IMR-90 (cell line): ENCODE measurements around the gene GALM. TPM values are rescaled to one million over a fixed set of nuclear protein-coding genes. Genes with fewer than 3 reads are reported as not detected.

Source experiments
- ATAC-seq: fragments of 200-7000 bp; cut with Tn5 transposase; 2 replicates; pipeline ENCODE4 v1.9.1; 2020; ENCODE audit warnings: low read depth, mild to moderate bottlenecking, moderate library complexity
- BruUV-seq: library from RNA; stranded (reverse); fragments of 400-500 nt; replicated peaks from 2 replicates; lab custom pipeline; 2021; lab: Mats Ljungman, UMichigan
- CTCF ChIA-PET: fragments of 300-600 bp; formaldehyde crosslinking; extraction: SDS; loops from one replicate; lab custom pipeline; 2021; ENCODE audit warnings: antibody characterized with exemption; lab: Yijun Ruan, JAX
- POLR2A ChIA-PET: fragments of 300-600 bp; sonication (Branson Sonifier 250); formaldehyde crosslinking; loops from one replicate; lab custom pipeline; 2022; ENCODE audit warnings: antibody characterized with exemption; ENCODE audit not compliant: unreplicated experiment; lab: Charles Lee
- DNase-seq: peaks from one replicate; pipeline ENCODE4 v3.0.0; 2013
- H2AFZ ChIP-seq: replicated peaks from 2 replicates; pipeline ENCODE3; 2013; ENCODE audit warnings: low read length, mild to moderate bottlenecking; ENCODE audit not compliant: poor library complexity
- H2AK5ac ChIP-seq: 2 replicates; pipeline ENCODE4 v1.6.1; 2013; ENCODE audit warnings: low read depth, low read length, inconsistent platforms
- H2AK9ac ChIP-seq: replicated peaks from 2 replicates; pipeline ENCODE3; 2013; ENCODE audit warnings: mild to moderate bottlenecking, low read depth, low read length, moderate library complexity; ENCODE audit not compliant: poor library complexity
- H2BK120ac ChIP-seq: 2 replicates; pipeline ENCODE4 v1.6.1; 2013; ENCODE audit warnings: low read depth, low read length, inconsistent platforms
- H2BK15ac ChIP-seq: 3 replicates; pipeline ENCODE4 v1.6.1; 2013; ENCODE audit warnings: low read depth, low read length, inconsistent platforms
- H2BK20ac ChIP-seq: 2 replicates; pipeline ENCODE4 v1.6.1; 2013; ENCODE audit warnings: low read depth, mild to moderate bottlenecking, inconsistent platforms, low read length, moderate library complexity
- H2BK5ac ChIP-seq: 2 replicates; pipeline ENCODE4 v1.6.1; 2013; ENCODE audit warnings: mild to moderate bottlenecking, low read depth, low read length, inconsistent platforms; ENCODE audit not compliant: poor library complexity, severe bottlenecking
- H3K14ac ChIP-seq: replicated peaks from 2 replicates; pipeline ENCODE4 v1.6.1; 2013; ENCODE audit warnings: low read depth, low read length, inconsistent platforms
- H3K18ac ChIP-seq: 2 replicates; pipeline ENCODE4 v1.6.1; 2013; ENCODE audit warnings: low read depth, low read length, control low read depth
- H3K23ac ChIP-seq: 2 replicates; pipeline ENCODE4 v1.6.1; 2013; ENCODE audit warnings: low read depth, low read length, inconsistent platforms
- H3K27ac ChIP-seq: 2 replicates; pipeline ENCODE4 v1.5.1; 2013; ENCODE audit warnings: mild to moderate bottlenecking, control low read depth, low read length; ENCODE audit not compliant: insufficient read depth
- H3K27me3 ChIP-seq: 2 replicates; pipeline ENCODE4 v1.6.1; 2013; ENCODE audit warnings: low read length; ENCODE audit not compliant: control insufficient read depth, insufficient read depth
- H3K36me3 ChIP-seq: 2 replicates; pipeline ENCODE4 v1.6.1; 2013; ENCODE audit warnings: low read length, mixed read lengths; ENCODE audit not compliant: control insufficient read depth, insufficient read depth
- H3K4ac ChIP-seq: 2 replicates; pipeline ENCODE4 v1.6.1; 2013; ENCODE audit warnings: low read depth, low read length, inconsistent platforms
- H3K4me1 ChIP-seq: 2 replicates; pipeline ENCODE4 v1.6.1; 2013; ENCODE audit warnings: low read length, mixed read lengths; ENCODE audit not compliant: control insufficient read depth, insufficient read depth
- H3K4me2 ChIP-seq: 2 replicates; pipeline ENCODE4 v1.6.1; 2013; ENCODE audit warnings: low read depth, mild to moderate bottlenecking, control low read depth, low read length, moderate library complexity
- H3K4me3 ChIP-seq: 2 replicates; pipeline ENCODE4 v1.5.1; 2013; ENCODE audit warnings: low read depth, mild to moderate bottlenecking, control low read depth, low read length, moderate library complexity; ENCODE audit not compliant: insufficient read depth
- H3K56ac ChIP-seq: 2 replicates; pipeline ENCODE4 v1.6.1; 2013; ENCODE audit warnings: low read length, inconsistent platforms; ENCODE audit not compliant: insufficient read depth; ENCODE audit errors: extremely low read depth
- H3K79me1 ChIP-seq, 2 experiments: 2 replicates each; pipeline ENCODE4 v1.6.1; 2013; ENCODE audit warnings: low read length in 2 of 2, inconsistent platforms in 1 of 2, low read depth in 1 of 2
- H3K9ac ChIP-seq: 2 replicates; pipeline ENCODE4 v1.6.1; 2013; ENCODE audit warnings: low read depth, low read length, control low read depth
- H3K9me1 ChIP-seq: 2 replicates; pipeline ENCODE4 v1.6.1; 2013; ENCODE audit warnings: low read length, inconsistent platforms; ENCODE audit not compliant: insufficient read depth
- H3K9me3 ChIP-seq: 2 replicates; pipeline ENCODE4 v1.6.1; 2013; ENCODE audit warnings: low read length; ENCODE audit not compliant: control insufficient read depth, insufficient read depth
- H4K20me1 ChIP-seq: 2 replicates; pipeline ENCODE4 v1.6.1; 2013; ENCODE audit warnings: low read length, inconsistent platforms; ENCODE audit not compliant: insufficient read depth
- H4K5ac ChIP-seq: 2 replicates; pipeline ENCODE4 v1.6.1; 2013; ENCODE audit warnings: mild to moderate bottlenecking, low read depth, low read length, control low read depth
- H4K8ac ChIP-seq, 2 experiments: 2 replicates each; pipeline ENCODE4 v1.6.1; 2013; ENCODE audit warnings: low read depth in 2 of 2, low read length in 2 of 2, control low read depth in 1 of 2, inconsistent platforms in 1 of 2
- H4K91ac ChIP-seq: 2 replicates; pipeline ENCODE4 v1.6.1; 2013; ENCODE audit warnings: low read depth, low read length, inconsistent platforms; ENCODE audit not compliant: insufficient read depth
- MAFK ChIP-seq: IDR thresholded peaks from 2 replicates; pipeline ENCODE4 v1.6.1; 2012; ENCODE audit warnings: low read depth, low read length, improper control_type of control experiment
- RAD21 ChIP-seq: IDR thresholded peaks from 2 replicates; pipeline ENCODE4 v1.6.1; 2012; ENCODE audit warnings: low read length, improper control_type of control experiment
- WGBS, 2 experiments: methylation state at CpG; one replicate each; pipeline versions ENCODE4 v1.1.5 to v1.1.7; 2013; ENCODE audit warnings: missing lambda C conversion rate in 2 of 2; ENCODE audit not compliant: insufficient read length in 1 of 2; ENCODE audit errors: extremely low coverage in 2 of 2; 5-methylcytosine and 5-hydroxymethylcytosine counted together
- dilution Hi-C: fragments of 300-500 bp; cut with HindIII; formaldehyde crosslinking; loops from one replicate; pipeline ENCODE4 v1.14.3; 2018; ENCODE audit warnings: low sequenced_read_pairs; ENCODE audit not compliant: unreplicated experiment
- in situ Hi-C: fragments of 300-500 bp; cut with MboI; formaldehyde crosslinking; loops from 3 replicates; pipeline ENCODE4 v1.14.3; 2019; ENCODE audit warnings: low sequenced_read_pairs, inconsistent platforms, mixed read lengths
- intact Hi-C: fragments of 100-400 bp; cut with micrococcal nuclease; formaldehyde crosslinking; loops from 2 replicates; pipeline ENCODE4 v1.10.0; 2022
- polyA plus RNA-seq, 3 experiments: library from polyadenylated mRNA; depleted of rRNA; stranded (reverse); fragments of >200 nt; gene quantifications; 2 replicates each; pipeline ENCODE4 v1.2.3, GENCODE V29; 2012; ENCODE audit warnings: low replicate concordance in 1 of 3
- total RNA-seq: library from RNA; depleted of rRNA; stranded (reverse); fragments of >200 nt; gene quantifications from 2 replicates; pipeline ENCODE4 v1.2.3, GENCODE V29; 2012

GALM gene
- total and polyA plus RNA-seq, 2 of the 4 experiments (the other 2 are of a cell fraction), result 12.1 to 24.2 TPM

- H3K9me1 ChIP-seq, result no peaks in the 10 kb centered on the region
- BruUV-seq, result no TSS peak
- peaks cover 53% of the 10 kb centered on the region for H4K20me1 ChIP-seq
- no peak overlapping the region for H3K9ac ChIP-seq
- CTCF ChIA-PET, result interaction anchor here (0.6 to 1.9 kb wide), 5 partner anchors 18 to 418 kb away, joined by 3 to 5 read pairs (median 5); no protein-coding TSS in a partner anchor
- no peak overlapping the region for H2AK9ac ChIP-seq
- H3K4me2 ChIP-seq, result no peak overlapping the region
- no peak overlapping the region for H2AK5ac ChIP-seq
- dilution Hi-C loops, result loop anchor here (25.0 kb wide), 1 partner anchor 181 kb away; no protein-coding TSS in a partner anchor
- no peak for DNase-seq
- H3K56ac ChIP-seq, result no peak overlapping the region
- no peak overlapping the region for H4K5ac ChIP-seq
- no peak overlapping the region for H2BK5ac ChIP-seq
- no peaks in the 10 kb centered on the region for H3K27me3 ChIP-seq
- H3K14ac ChIP-seq, result no peak overlapping the region
- in situ Hi-C loops, result no loop called here
- no peak overlapping the region for H3K4ac ChIP-seq
- peaks cover 26 to 44% of the 10 kb centered on the region in 2 experiments; a peak in 3 of 4 replicates for H3K79me1 ChIP-seq
- H2BK20ac ChIP-seq, result no peak overlapping the region
- no peak overlapping the region for H3K23ac ChIP-seq
- no peak overlapping the region for H3K18ac ChIP-seq
- peaks cover 35% of the 10 kb centered on the region for H3K36me3 ChIP-seq
- H3K4me3 ChIP-seq, result no peak overlapping the region
- POLR2A ChIA-PET, result interaction anchor here (0.6 kb wide), 2 partner anchors 30 to 1734 kb away, joined by 3 to 10 read pairs; no protein-coding TSS in a partner anchor
- H3K4me1 ChIP-seq, result no peaks in the 10 kb centered on the region; the same call in 1 of the 2 replicates
- intact Hi-C loops, result loop anchor here (5.0 kb wide), 1 partner anchor 161 kb away; no protein-coding TSS in a partner anchor
- ATAC-seq, result no peak
- no peak overlapping the region for H3K27ac ChIP-seq
- no peak overlapping the region for H2AFZ ChIP-seq
- TF ChIP-seq MAFK (0 out of 2 replicates have a peak, but pooled peaks have one; percentile 9), RAD21 (no peak)
- no peak overlapping the region for H2BK15ac ChIP-seq
- 95% methylated on average over 2 of the region's 10 CpGs; no CpG with 5 or more reads in 1 of the 2 experiments for WGBS, 2 experiments
- H4K91ac ChIP-seq, result no peak overlapping the region
- no peaks in the 10 kb centered on the region for H3K9me3 ChIP-seq
- H4K8ac ChIP-seq, result no peak overlapping the region
- H2BK120ac ChIP-seq, result no peak overlapping the region
Observed at GRCh38 chr2:38742797-38743559, 77.1 kb downstream of the GALM start.
